ENCODE data around the gene PALD1. TPM values are rescaled to one million over a fixed set of nuclear protein-coding genes. Genes with fewer than 3 reads are reported as not detected.

PALD1 gene
- total RNA-seq, 2 donors from 2014 or later = 17.3 to 19.7 TPM

- Mint-ChIP-seq H3K27me3 (ENCODE audit: insufficient read depth) (no peaks in the 10 kb centered on the region), H3K27ac (no peak overlapping the region), H3K9me3 (no peaks in the 10 kb centered on the region), H3K4me1 (no peaks in the 10 kb centered on the region), H3K4me3 (no peak overlapping the region), H3K36me3 (ENCODE audit: low read depth) (peaks cover 18% of the 10 kb centered on the region)
- H3K27ac ChIP-seq (ENCODE audit: low read depth, low read length) = no peak overlapping the region
- no peak overlapping the region for H3K4me3 ChIP-seq (ENCODE audit: low read length)
- TF ChIP-seq CTCF (conservative IDR thresholded peaks at IDR 0.05) = peak; percentile 92
- peak; percentile 93 for DNase-seq
- no peaks in the 10 kb centered on the region for H3K27me3 ChIP-seq (ENCODE audit: control insufficient read depth, insufficient read depth, low read length, poor library complexity, severe bottlenecking)
- H3K36me3 ChIP-seq (ENCODE audit: control insufficient read depth, insufficient read depth, low read length) = peaks cover 7% of the 10 kb centered on the region
- no peaks in the 10 kb centered on the region for H3K4me1 ChIP-seq (ENCODE audit: control insufficient read depth, insufficient read depth, low read length)
- no peaks in the 10 kb centered on the region for H3K9me3 ChIP-seq (ENCODE audit: control insufficient read depth, low read length)
- no peak overlapping the region for H3K9ac ChIP-seq (ENCODE audit: extremely low read depth, low read length, poor library complexity, severe bottlenecking)
- 90 to 92% methylated on average over 2 to 3 of the region's 3 CpGs for WGBS, 2 experiments (ENCODE audit: insufficient coverage in 1 of 2, insufficient read length in 1 of 2)
Measured at GRCh38 chr10:70549962-70550458, 71.4 kb downstream of the PALD1 start.

GRCh38 chr10:70550459-70550858, 71.9 kb downstream of the PALD1 start:
- no peak overlapping the region for H3K4me3 Mint-ChIP-seq
- peaks cover 7% of the 10 kb centered on the region for H3K36me3 ChIP-seq (ENCODE audit: control insufficient read depth, insufficient read depth, low read length)
- H3K4me3 ChIP-seq (ENCODE audit: low read length) = no peak overlapping the region
- H3K9ac ChIP-seq (ENCODE audit: extremely low read depth, low read length, poor library complexity, severe bottlenecking) = no peak overlapping the region
- DNase-seq = no peak
- no peaks in the 10 kb centered on the region for H3K27me3 Mint-ChIP-seq (ENCODE audit: insufficient read depth)
- no peaks in the 10 kb centered on the region for H3K27me3 ChIP-seq (ENCODE audit: control insufficient read depth, insufficient read depth, low read length, poor library complexity, severe bottlenecking)
- H3K36me3 Mint-ChIP-seq (ENCODE audit: low read depth) = peaks cover 22% of the 10 kb centered on the region
- no peak overlapping the region for H3K27ac Mint-ChIP-seq
- H3K27ac ChIP-seq (ENCODE audit: low read depth, low read length) = no peak overlapping the region
- H3K9me3 Mint-ChIP-seq = no peaks in the 10 kb centered on the region
- no peak for TF ChIP-seq CTCF (conservative IDR thresholded peaks at IDR 0.05)
- no peaks in the 10 kb centered on the region for H3K9me3 ChIP-seq (ENCODE audit: control insufficient read depth, low read length)
- 88 to 89% methylated on average over 4 to 6 of the region's 6 CpGs for WGBS, 2 experiments (ENCODE audit: insufficient coverage in 1 of 2, insufficient read length in 1 of 2)
- no peaks in the 10 kb centered on the region for H3K4me1 Mint-ChIP-seq
- H3K4me1 ChIP-seq (ENCODE audit: control insufficient read depth, insufficient read depth, low read length) = no peaks in the 10 kb centered on the region

DNA sequence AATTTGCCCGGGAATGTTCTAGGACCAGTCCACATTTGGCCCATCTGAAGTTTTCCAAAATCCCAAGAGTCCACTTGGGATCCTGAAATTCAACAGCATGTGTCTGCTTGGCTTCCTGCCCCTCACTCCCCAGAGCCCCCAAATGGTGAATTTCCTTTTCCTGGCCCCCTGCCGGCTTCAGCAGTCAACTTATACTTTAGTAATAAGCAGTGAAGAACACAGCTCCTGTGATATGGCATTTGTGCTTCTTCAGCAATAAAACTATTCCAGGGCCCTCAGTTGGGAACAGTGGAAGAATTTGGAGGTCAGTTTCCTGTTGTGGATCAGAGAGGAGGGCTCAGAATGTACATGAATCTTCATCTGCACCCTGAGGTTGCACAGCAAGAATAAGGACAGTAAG, 72.9 kb downstream of the PALD1 start:
- no peak overlapping the region for H3K9ac ChIP-seq (ENCODE audit: extremely low read depth, low read length, poor library complexity, severe bottlenecking)
- Mint-ChIP-seq H3K36me3 (ENCODE audit: low read depth) (peaks cover 22% of the 10 kb centered on the region), H3K27me3 (ENCODE audit: insufficient read depth) (no peaks in the 10 kb centered on the region), H3K27ac (no peak overlapping the region), H3K4me1 (no peaks in the 10 kb centered on the region), H3K4me3 (no peak overlapping the region), H3K9me3 (no peaks in the 10 kb centered on the region)
- H3K27ac ChIP-seq (ENCODE audit: low read depth, low read length) = no peak overlapping the region
- TF ChIP-seq CTCF (conservative IDR thresholded peaks at IDR 0.05) = no peak
- no peaks in the 10 kb centered on the region for H3K4me1 ChIP-seq (ENCODE audit: control insufficient read depth, insufficient read depth, low read length)
- 78 to 100% methylated on average over 1 to 2 of the region's 2 CpGs for WGBS, 2 experiments (ENCODE audit: insufficient coverage in 1 of 2, insufficient read length in 1 of 2)
- no peaks in the 10 kb centered on the region for H3K27me3 ChIP-seq (ENCODE audit: control insufficient read depth, insufficient read depth, low read length, poor library complexity, severe bottlenecking)
- no peak for DNase-seq
- no peak overlapping the region for H3K4me3 ChIP-seq (ENCODE audit: low read length)
- H3K36me3 ChIP-seq (ENCODE audit: control insufficient read depth, insufficient read depth, low read length) = peaks cover 7% of the 10 kb centered on the region
- no peaks in the 10 kb centered on the region for H3K9me3 ChIP-seq (ENCODE audit: control insufficient read depth, low read length)
